Measurements from ENCODE around the gene NACC2.

NACC2 gene

GRCh38 chr9:135992486-135993408, 102.3 kb downstream of the NACC2 start:
- DNase-seq (ENCODE audit: low spot score) = no peak

- DNase-seq (ENCODE audit: low spot score) = no peak
These were observed 103.3 kb downstream of the NACC2 start for GRCh38 chr9:135991771-135992170.

- no peak for DNase-seq (ENCODE audit: low spot score)
These were observed 104.3 kb downstream of the NACC2 start for GRCh38 chr9:135990468-135991429.

GRCh38 chr9:135989722-135990467, 105.2 kb downstream of the NACC2 start:
- no peak for DNase-seq (ENCODE audit: low spot score)

GRCh38 chr9:135989157-135989556, 105.9 kb downstream of the NACC2 start:
- no peak for DNase-seq (ENCODE audit: low spot score)

GRCh38 chr9:135988493-135988892, 106.6 kb downstream of the NACC2 start:
- no peak for DNase-seq (ENCODE audit: low spot score)

- DNase-seq (ENCODE audit: low spot score) = no peak
These were observed 107.2 kb downstream of the NACC2 start for GRCh38 chr9:135987838-135988404.

- DNase-seq (ENCODE audit: low spot score) = no peak
These were observed 108.5 kb downstream of the NACC2 start for GRCh38 chr9:135986605-135987004.

- DNase-seq (ENCODE audit: low spot score) = no peak
These were observed 109.2 kb downstream of the NACC2 start for GRCh38 chr9:135985889-135986288.

GRCh38 chr9:135985459-135985774, 109.7 kb downstream of the NACC2 start:
- no peak for DNase-seq (ENCODE audit: low spot score)

GRCh38 chr9:135984072-135984710, 110.9 kb downstream of the NACC2 start:
- no peak for DNase-seq (ENCODE audit: low spot score)

GRCh38 chr9:135983208-135984071, 111.6 kb downstream of the NACC2 start:
- no peak for DNase-seq (ENCODE audit: low spot score)

GRCh38 chr9:135982499-135983207, 112.4 kb downstream of the NACC2 start:
- DNase-seq (ENCODE audit: low spot score) = no peak

GRCh38 chr9:135980926-135981630, 114.0 kb downstream of the NACC2 start:
- DNase-seq (ENCODE audit: low spot score) = peak; percentile 74

- DNase-seq (ENCODE audit: low spot score) = no peak
These were observed 115.4 kb downstream of the NACC2 start for GRCh38 chr9:135979547-135980166.

- DNase-seq (ENCODE audit: low spot score) = no peak
These were observed 116.2 kb downstream of the NACC2 start for GRCh38 chr9:135978642-135979546.

GRCh38 chr9:135976944-135977343, 118.1 kb downstream of the NACC2 start:
- no peak for DNase-seq (ENCODE audit: low spot score)
